Medulla oblongata (tissue), 1 donor: ENCODE measurements around the gene ZNF837.
A peak's percentile ranks its signal among the peaks of the same experiment; 100 is the strongest.
"Not testable (repeated sequence)": the region's sequence is repeated elsewhere in the genome, so short reads cannot be mapped to it uniquely, and the experiment has no call there.

Experiments used
- DNase-seq: peaks from one replicate; pipeline ENCODE4 v3.0.0-alpha.2; 2015; ENCODE audit errors: extremely low spot score

Gene ZNF837

DNA sequence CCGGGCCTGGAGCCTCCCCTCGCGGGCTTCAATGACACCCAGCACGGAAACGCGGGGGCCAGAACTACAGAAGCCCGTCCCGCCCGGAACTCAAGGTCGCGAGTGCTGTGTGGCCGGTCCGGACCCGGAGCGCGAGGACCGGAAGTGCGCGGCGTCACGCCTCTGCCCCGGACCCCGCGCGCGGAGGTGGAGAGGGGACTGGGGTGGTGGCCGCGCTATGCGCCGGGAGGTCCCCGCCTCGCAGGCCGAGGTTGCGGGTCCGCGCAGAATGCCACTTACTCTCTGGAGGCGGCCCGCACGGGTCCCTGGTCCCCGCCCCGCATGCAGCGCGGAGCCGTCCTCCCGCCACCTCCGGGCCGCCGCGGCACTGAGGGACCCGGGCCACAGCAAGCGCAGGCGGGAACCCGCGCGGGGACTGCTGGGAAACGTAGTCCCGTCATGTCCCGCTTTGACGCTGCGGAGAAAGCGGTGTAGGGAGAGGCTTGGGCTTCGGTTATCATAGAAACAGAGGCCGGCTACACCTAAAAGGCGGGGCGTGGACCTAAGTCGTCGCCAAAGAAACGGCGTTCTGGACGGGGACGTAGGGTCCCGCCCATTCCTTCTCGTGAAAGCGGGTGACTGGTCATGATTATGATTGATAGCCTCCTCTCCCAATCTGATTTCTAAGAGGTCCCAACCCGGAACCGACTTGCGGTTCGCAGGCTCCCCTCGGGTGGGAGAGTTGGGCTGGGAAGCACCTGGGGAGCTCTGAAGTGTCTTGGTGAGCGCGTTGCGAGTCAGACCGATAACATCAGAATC, at the start of gene ZNF837:
Gene ZNF837 (minus strand): TSS at position 369 of the 798 bp plus-strand sequence. CDS start 11,698 bp downstream, outside the sequence.
- DNase-seq: peak; percentile 100

DNA sequence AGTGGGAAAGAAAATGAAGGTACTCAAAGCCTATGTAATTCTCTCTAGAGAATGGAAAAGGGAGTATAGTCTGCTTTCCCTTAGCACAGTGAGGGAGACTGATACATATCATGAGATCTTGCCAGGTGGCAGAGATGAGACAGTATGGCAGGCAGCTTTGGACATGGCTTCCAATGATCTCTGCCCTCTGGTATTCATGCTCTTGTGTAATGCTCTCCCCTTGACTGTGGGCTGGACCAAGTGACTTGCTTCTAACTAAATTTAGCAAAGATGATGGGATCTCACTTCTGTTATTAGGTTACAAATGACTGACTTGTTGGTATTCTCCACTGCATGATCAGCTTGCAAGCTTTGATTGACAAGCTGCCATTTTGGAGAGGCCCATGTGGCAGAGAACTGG, 48.9 kb upstream of the ZNF837 start:
- DNase-seq: no peak

DNA sequence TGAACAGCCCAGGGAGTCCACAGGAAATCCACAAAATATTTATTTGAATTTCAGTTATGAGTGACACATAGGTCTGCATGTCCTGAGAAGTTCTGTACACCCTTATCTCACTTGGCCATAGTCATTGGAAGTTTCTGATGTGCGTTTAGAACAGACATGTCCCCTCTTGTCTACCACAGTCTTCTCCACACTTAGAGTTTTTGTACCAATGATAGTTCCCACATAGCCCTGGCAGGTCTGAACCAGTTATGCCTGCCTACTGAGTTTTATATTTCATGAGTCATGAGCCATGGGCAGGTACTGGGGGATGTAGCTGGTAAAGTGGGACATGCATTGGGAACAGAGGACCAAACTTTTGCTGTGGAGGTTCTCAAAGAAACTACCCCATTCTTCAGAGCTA, 47.8 kb upstream of the ZNF837 start:
- DNase-seq: no peak

DNA sequence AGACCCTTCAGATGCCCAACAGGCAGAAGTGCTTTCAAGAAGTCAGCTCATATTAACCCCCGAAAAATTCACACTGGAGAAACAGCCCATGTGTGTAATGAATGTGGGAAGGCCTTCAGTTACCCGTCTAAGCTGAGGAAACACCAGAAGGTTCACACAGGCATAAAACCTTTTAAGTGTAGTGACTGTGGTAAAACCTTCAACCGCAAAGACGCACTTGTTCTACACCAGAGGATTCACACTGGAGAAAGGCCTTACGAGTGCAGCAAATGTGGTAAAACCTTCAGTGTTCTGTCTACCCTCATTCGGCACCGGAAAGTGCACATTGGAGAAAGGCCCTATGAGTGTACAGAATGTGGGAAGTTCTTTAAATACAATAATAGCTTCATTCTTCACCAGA, 36.2 kb upstream of the ZNF837 start:
- no peak for DNase-seq

- no peak for DNase-seq
Observed at GRCh38 chr19:58416604-58417003, 35.8 kb upstream of the ZNF837 start.

DNA sequence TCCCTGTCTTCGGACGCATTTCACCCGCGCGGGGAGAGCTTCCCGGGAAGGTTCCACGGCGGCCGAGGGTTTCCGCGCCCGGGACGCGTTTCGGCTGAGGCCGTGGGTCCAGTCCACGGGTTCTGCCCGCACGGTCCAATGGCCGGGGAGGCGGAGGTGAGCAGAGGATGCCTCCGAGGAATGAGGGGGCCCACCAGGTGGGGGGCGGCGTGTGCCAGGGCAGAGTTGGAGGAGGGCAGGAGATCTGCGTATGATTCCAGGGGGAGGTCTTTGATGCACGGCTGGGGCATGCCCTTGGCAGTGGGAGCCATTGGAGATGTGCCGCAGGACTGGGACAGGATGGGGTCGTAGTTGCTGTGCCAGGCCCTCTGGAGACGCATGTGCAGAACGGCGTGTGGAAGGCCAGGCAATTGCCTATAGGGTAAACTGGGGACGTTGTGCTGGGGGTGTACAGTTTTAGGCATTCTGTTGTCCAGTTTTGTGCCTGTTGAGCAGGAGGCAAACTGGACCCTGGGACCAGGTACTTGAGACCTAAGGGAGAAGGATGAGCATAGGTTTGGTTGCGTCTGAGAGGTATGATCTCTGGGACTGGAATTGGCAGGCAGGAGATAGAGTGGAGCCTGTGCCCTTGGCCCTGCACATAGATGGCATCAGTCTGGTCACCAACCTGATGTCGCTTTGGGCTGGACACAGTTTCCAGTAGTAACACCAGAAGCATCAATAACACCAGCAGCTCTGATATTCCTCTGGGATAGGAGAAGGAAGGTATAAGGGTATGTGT, 28.4 kb upstream of the ZNF837 start:
- DNase-seq: no peak

DNA sequence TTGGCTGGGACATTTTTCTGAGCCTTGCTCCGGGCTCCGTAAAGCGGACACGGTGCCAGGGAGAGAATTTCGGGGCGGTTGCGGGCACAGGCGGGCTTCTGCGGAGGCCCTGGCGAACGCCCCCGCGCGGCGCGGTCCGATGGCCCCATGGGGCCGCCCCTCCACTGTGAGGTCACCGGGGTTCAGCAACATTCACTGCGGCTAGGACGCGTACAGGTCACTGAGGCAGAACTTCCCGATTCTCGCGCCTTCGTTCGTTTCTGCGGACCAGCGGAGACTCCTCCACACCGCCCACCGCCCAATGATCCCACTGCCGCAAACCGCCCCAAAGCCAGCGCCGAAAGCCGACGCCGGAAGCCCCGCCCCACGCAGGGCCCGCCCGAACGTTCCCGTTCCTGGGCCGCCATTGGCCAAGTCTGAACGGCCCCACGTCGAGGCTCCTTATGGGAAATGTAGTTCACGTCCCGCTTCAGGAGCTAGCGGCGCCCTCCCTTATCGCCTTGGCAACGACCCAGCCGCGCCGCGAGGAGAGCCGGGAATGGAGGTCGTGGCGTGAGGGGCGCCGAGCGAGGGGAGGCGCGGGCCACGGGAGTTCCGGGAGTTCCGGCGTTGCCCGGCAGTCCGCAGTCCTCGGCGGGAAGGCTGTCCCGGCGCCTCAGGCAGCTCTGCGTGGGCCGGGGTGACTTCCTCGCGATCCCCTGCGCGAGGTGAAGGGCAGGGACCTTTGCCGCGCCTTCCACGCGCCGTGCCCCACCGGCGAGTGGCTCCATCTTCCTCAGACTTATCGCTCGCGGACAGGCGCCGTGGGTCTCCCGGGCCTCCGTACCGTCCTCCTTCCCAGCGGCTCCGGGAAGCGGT, 27.6 kb upstream of the ZNF837 start, which contains the start of gene ZNF584:
Gene ZNF584 (plus strand): TSS at position 498 of the 858 bp plus-strand sequence. CDS start 499 bp downstream, outside the sequence.
- DNase-seq: peak; percentile 98

GRCh38 chr19:58407658-58408151, 26.9 kb upstream of the ZNF837 start:
- no peak for DNase-seq

DNA sequence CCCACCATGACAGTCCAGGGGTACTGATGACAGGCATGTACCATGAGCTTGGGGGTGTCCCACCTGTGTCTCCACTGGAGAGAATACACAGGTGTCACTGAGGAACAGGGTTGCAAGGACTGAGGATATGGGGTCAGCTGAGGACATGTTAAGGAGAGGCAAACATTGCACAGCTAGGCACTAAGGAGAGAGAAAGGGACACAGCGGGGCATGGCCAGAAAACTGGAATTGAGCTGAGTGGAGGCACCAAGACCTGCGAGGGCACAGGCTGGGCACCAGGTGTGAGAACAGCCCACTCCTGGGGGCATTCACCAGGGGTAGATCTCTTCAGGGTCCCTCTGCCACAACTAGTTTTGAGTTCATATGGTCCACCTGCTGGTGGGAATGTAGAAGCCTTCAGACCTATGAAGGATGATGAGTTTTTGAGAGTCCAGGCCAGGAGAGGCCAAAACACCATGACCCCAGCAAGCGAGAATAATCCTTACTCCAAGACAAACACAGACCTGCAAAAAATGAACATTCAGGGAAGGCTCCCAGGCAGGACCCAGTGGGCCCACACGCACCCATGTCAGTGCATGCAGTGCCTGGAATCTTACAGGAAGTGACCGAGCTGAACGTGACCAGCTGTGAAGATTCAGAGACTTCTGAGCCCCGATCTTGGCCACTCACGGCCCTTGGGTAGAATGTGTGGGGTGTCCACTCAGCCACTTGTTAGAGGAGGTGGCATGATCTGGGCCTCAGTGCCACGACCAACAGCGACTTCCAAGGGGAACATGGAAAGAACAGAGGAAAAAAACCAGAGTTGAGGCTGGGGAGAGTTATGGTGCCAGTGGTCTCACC, 26.2 kb upstream of the ZNF837 start:
- DNase-seq: no peak

- not testable (repeated sequence) for DNase-seq
Observed at GRCh38 chr19:58403920-58404478, 23.2 kb upstream of the ZNF837 start.

GRCh38 chr19:58401840-58402421, 21.1 kb upstream of the ZNF837 start:
- DNase-seq: no peak

GRCh38 chr19:58400916-58401839, 20.3 kb upstream of the ZNF837 start:
- DNase-seq: peak; percentile 100

- peak; percentile 78 for DNase-seq
Observed at GRCh38 chr19:58400316-58400915, 19.6 kb upstream of the ZNF837 start.

GRCh38 chr19:58399903-58400302, 19.1 kb upstream of the ZNF837 start:
- DNase-seq: no peak

- no peak for DNase-seq
Observed at GRCh38 chr19:58398545-58398944, 17.7 kb upstream of the ZNF837 start.

DNA sequence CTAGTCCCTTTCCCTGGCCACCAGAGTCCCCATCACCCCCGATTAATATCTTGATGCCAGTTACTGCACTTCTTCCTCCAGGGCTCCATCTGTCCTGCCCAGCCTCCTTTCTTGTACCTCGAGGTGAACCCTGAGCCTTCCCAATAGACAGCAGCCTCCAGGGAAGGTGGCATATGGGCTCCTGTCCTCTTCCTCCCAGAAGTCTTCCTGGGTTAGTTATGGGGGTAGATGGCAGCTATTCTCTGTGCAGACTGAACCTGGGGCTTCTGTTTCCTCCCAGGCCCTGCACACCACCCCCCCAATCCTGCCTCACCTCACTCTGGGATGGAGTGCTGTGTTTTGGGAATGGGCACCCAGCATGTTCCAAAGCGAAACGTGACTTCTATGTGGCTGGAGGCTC, 17.3 kb upstream of the ZNF837 start:
- DNase-seq: no peak

- no peak for DNase-seq
Observed at GRCh38 chr19:58397533-58398037, 16.8 kb upstream of the ZNF837 start.
